Body of pancreas (tissue), 4 donors: ENCODE measurements around the gene ZNF423. TPM values are rescaled to one million over a fixed set of nuclear protein-coding genes. Genes with fewer than 3 reads are reported as not detected.
A peak's percentile ranks its signal among the peaks of the same experiment; 100 is the strongest.

Experiments
- ATAC-seq: fragments of 150-250 bp; one replicate; pipeline ENCODE4 v1.9.1; 2016
- DNase-seq, 4 donors: peaks; one replicate each; pipeline ENCODE4 v3.0.0-alpha.2; 2019
- H3K27ac ChIP-seq, 4 donors: fragments of 200-600 bp; sonication (generic); 1 replicate in 3 of 4; 2 replicates in 1 of 4; pipeline versions ENCODE4 v1.5.1 to v1.6.1; 2016 to 2019; ENCODE audit warnings: mild to moderate bottlenecking in 1 of 4, mixed read lengths in 1 of 4, moderate library complexity in 1 of 4
- H3K27me3 ChIP-seq, 2 donors: fragments of 200-600 bp; sonication (generic); one replicate each; pipeline ENCODE4 v1.6.0; 2016; ENCODE audit warnings: mild to moderate bottlenecking in 1 of 2
- H3K36me3 ChIP-seq, 2 donors: fragments of 200-600 bp; sonication (generic); replicated peaks in 1 of 2; 2 replicates each; pipeline ENCODE4 v1.5.1; 2016; ENCODE audit warnings: low read depth in 2 of 2; ENCODE audit not compliant: insufficient read depth in 1 of 2
- H3K4me1 ChIP-seq: fragments of 200-600 bp; sonication (generic); one replicate; pipeline ENCODE4 v1.6.0; 2016
- H3K4me3 ChIP-seq, 2 donors: fragments of 200-600 bp; sonication (generic); 1 replicate in 1 of 2; 2 replicates in 1 of 2; pipeline ENCODE4 v1.5.1; 2016 to 2019
- H3K9me3 ChIP-seq, 3 donors: fragments of 200-600 bp; sonication (generic); 1 replicate in 2 of 3; 2 replicates in 1 of 3; pipeline ENCODE4 v1.5.1; 2016
- POLR2A ChIP-seq, 3 donors: fragments of 450-650 bp; IDR thresholded peaks; one replicate each; pipeline ENCODE4 v1.6.1; 2016; ENCODE audit warnings: antibody characterized with exemption in 3 of 3, mild to moderate bottlenecking in 2 of 3
- WGBS, 2 donors: methylation state at CpG; one replicate each; pipeline ENCODE4 v1.1.5; 2017; 5-methylcytosine and 5-hydroxymethylcytosine counted together
- intact Hi-C: fragments of 100-400 bp; cut with DNase I; formaldehyde crosslinking; loops from one replicate; pipeline ENCODE4 v1.15.1; 2023
- total RNA-seq, 2 donors: library from RNA; depleted of rRNA; stranded (reverse); fragments of >200 nt; gene quantifications; one replicate each; pipeline ENCODE4 v1.1.0, GENCODE V29; 2016
- TF ChIP-seq, protein P1 (sequence below), 7 experiments: fragments of 450-650 bp in 4 of 7; fragments of 200-600 bp in 3 of 7; sonication (generic) in 3 of 7; IDR thresholded peaks; one replicate each; pipeline ENCODE4 v1.5.1; 2016 to 2019; ENCODE audit warnings: antibody characterized with exemption in 7 of 7

ZNF423 gene
- total RNA-seq, 2 donors from 2014 or later = 4.2 to 9.2 TPM

DNA sequence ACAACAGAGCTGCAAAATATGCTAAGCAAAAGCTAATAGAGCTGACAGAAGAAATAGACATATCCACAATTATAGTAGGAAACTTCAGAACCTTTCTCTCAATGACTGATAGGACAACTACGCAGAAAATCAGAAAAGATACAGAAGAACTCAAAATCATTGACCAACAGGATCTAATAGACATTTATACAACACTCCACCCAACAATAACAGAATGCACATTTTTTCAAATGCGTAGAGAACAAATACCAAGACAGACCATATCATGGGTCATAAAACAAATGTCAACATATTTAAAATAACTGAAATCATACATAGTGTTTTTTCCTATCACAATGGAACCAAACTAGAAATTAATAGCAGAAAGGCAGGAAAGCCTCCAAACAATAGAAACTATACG is 244.9 kb downstream of the ZNF423 start:
- TF ChIP-seq, protein P1, sequence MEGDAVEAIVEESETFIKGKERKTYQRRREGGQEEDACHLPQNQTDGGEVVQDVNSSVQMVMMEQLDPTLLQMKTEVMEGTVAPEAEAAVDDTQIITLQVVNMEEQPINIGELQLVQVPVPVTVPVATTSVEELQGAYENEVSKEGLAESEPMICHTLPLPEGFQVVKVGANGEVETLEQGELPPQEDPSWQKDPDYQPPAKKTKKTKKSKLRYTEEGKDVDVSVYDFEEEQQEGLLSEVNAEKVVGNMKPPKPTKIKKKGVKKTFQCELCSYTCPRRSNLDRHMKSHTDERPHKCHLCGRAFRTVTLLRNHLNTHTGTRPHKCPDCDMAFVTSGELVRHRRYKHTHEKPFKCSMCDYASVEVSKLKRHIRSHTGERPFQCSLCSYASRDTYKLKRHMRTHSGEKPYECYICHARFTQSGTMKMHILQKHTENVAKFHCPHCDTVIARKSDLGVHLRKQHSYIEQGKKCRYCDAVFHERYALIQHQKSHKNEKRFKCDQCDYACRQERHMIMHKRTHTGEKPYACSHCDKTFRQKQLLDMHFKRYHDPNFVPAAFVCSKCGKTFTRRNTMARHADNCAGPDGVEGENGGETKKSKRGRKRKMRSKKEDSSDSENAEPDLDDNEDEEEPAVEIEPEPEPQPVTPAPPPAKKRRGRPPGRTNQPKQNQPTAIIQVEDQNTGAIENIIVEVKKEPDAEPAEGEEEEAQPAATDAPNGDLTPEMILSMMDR (IDR thresholded peaks at IDR 0.05) = no peak
- no peak for TF ChIP-seq POLR2A (IDR thresholded peaks at IDR 0.05)
- ATAC-seq = no peak
- Histone ChIP-seq H3K9me3 (no peaks in the 10 kb centered on the region), H3K4me1 (no peaks in the 10 kb centered on the region), H3K36me3 (no peaks in the 10 kb centered on the region), H3K27me3 (no peaks in the 10 kb centered on the region), H3K27ac (no peak overlapping the region), H3K4me3 (no peak overlapping the region)
- 75 to 88% methylated on average over 3 of the region's 3 CpGs for WGBS, 2 donors
- intact Hi-C loops = no loop called here
- DNase-seq = no peak

DNA sequence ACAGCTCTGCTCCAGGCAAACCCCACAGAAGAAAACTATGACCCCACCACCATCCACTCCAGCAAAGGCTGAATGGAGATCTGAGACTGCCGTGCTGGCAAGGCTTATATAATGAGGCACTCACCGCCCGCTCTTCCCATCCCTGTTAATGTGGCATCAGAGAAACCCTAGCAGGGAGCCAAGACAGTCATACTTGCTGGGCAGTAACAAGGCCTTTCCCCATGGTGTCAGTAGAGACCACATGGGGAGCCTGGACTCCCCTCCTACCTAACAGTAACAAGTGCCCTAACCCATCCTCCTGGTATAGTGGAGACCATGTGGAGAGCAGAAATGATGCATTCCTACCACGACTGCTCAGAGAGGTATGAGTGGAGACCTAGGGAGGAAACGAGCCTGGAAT is 247.1 kb downstream of the ZNF423 start:
- DNase-seq = no peak

DNA sequence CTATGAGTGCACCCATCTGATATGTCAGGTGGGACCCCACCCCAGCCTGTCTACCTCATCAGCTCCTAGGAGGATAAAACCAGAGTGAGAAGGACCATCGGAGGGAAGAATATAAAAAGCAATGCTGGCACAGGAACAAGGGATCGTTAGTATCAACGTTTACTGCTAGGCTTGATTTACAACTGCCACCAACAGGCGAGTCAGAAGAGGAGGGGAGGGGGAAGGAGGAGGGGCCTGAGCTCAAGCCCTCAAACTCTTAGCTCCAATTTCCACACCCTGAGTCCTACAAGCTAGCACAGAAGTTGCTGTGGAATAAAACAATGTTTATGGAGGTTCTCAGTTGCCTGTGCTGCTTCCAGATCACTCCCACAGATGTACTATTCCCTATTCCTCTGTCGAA is 247.8 kb downstream of the ZNF423 start:
- no peaks in the 10 kb centered on the region for H3K9me3 ChIP-seq
- no peak for TF ChIP-seq POLR2A (IDR thresholded peaks at IDR 0.05)
- TF ChIP-seq, protein P1 (IDR thresholded peaks at IDR 0.05) = no peak
- ATAC-seq = no peak
- H3K27ac ChIP-seq = no peak overlapping the region
- intact Hi-C loops = no loop called here
- H3K27me3 ChIP-seq = no peaks in the 10 kb centered on the region
- no peaks in the 10 kb centered on the region for H3K4me1 ChIP-seq
- no peak overlapping the region for H3K4me3 ChIP-seq
- no peak for DNase-seq
- WGBS, 2 donors = 35 to 37% methylated on average over 5 of the region's 5 CpGs
- H3K36me3 ChIP-seq = no peaks in the 10 kb centered on the region

More for the DNA sequence above, 247.1 kb downstream of the ZNF423 start:
- Histone ChIP-seq H3K36me3 (no peaks in the 10 kb centered on the region), H3K27me3 (no peaks in the 10 kb centered on the region), H3K27ac (no peak overlapping the region), H3K9me3 (no peaks in the 10 kb centered on the region), H3K4me1 (no peaks in the 10 kb centered on the region), H3K4me3 (no peak overlapping the region)
- no peak for TF ChIP-seq POLR2A (IDR thresholded peaks at IDR 0.05)
- TF ChIP-seq, protein P1 (IDR thresholded peaks at IDR 0.05) = peak in 1 of 7 experiments; percentile 11
- WGBS, 2 donors = 75 to 83% methylated on average over 5 of the region's 5 CpGs
- intact Hi-C loops = no loop called here
- peak; percentile 33 for ATAC-seq

DNA sequence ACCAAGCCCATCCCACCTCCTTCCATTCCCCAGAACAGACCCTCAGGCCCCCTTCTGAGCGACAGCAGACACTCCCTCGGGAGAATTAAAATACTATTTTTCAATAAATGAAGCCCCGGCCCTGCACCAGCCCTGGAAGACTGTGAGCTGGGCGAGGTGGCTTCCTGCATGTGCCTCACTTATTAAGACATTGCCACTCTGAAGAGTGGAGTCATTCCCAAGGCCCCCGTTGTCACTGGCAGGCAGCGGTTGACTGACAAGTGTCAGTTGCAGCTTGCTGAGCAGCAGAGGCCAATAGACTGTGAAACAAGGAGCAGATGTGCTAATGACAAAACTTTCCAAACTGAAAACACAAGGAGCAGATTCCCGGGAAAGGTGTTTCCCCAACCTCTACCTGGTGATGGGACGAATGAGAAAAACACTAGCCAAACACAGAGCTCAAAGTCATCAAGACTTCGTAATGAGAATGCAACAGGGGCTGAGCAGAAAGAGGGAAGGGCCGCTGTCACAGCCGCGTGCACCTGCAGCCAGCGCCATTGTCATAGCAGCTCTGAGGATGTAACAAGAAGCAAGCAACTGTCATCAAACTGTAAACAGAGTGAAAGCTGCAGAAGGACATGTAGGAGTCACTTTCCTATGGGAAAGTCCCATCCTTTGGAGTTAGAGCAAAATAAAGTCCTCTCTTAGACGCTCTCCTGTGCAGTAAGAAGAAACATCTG is 250.2 kb downstream of the ZNF423 start:
- ATAC-seq (no peak), DNase-seq (no peak)
- no peaks in the 10 kb centered on the region for H3K27me3 ChIP-seq
- no peak for TF ChIP-seq POLR2A (IDR thresholded peaks at IDR 0.05)
- TF ChIP-seq, protein P1 (IDR thresholded peaks at IDR 0.05) = no peak
- no peak overlapping the region for H3K4me3 ChIP-seq
- intact Hi-C loops = no loop called here
- WGBS, 2 donors = 80 to 87% methylated on average over 10 to 14 of the region's 14 CpGs
- H3K36me3 ChIP-seq = no peaks in the 10 kb centered on the region
- H3K27ac ChIP-seq = no peak overlapping the region
- H3K4me1 ChIP-seq = no peaks in the 10 kb centered on the region
- H3K9me3 ChIP-seq = no peaks in the 10 kb centered on the region

DNA sequence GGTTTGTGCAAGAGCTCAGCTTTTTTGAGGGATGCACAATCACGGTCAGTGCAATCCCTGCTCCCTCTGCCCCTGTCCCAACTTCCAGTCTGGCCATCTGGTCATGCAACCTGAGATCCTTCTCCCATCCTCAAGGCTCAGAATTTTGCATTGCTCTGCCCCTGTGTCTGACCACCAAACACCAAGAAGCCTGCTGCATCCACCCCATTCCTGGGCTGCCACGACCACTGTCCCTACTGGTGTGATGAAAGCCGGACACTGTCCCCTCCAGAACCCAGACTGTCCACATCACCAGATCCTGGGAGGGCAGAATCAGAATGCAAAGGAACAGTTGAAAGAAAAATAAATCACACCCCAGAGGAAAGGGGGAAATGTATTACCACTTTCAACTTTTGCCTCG is 251.3 kb downstream of the ZNF423 start:
- TF ChIP-seq, protein P1 (IDR thresholded peaks at IDR 0.05) = no peak
- intact Hi-C loops = no loop called here
- DNase-seq = no peak
- Histone ChIP-seq H3K9me3 (no peaks in the 10 kb centered on the region), H3K4me1 (no peaks in the 10 kb centered on the region), H3K36me3 (no peaks in the 10 kb centered on the region), H3K27ac (no peak overlapping the region), H3K27me3 (no peaks in the 10 kb centered on the region), H3K4me3 (no peak overlapping the region)
- 88 to 94% methylated on average over 4 of the region's 4 CpGs for WGBS, 2 donors
- no peak for ATAC-seq
